Measurements from ENCODE around the gene SNCB. TPM values are rescaled to one million over a fixed set of nuclear protein-coding genes. Genes with fewer than 3 reads are reported as not detected.

Gene SNCB
- total RNA-seq, 1 experiment from 2014 or later, result 6.8 TPM

DNA sequence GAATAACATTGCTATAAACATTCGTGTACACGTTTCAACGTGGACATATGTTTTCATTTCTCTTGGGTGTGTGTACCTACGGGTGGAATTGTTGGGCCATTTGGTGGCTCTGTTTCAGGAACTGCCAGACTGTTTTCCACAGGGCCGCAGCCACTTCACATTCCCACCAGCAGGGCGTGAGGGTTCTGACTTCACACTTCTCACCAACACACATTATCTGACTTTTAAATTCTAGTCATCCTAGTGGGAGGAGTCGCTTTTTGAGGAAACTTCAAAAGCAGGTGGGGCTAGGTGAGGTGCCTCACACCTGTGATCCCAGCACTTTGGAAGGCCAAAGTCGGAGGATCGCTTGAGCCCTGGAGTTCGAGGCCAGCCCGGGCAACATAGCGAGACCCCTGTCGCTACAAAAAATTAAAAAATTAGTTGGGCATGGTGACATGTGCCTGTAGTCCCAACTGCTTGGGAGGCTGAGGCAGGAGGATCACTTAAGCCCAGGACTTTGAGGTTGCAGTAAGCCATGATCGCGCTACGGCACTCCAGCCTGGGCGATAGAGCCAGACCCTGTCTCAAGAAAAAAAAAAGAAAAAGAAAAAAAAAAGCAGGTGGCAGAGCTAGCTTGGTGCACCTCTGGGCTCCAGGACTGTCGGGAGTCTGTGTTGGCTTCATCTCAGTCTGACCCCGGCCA, 45.5 kb upstream of the SNCB start:
- Mint-ChIP-seq H3K9me3 (no peaks in the 10 kb centered on the region), H3K4me1 (peaks cover 37% of the 10 kb centered on the region), H3K36me3 (no peaks in the 10 kb centered on the region), H3K27me3 (ENCODE audit: low read depth) (peaks cover 9% of the 10 kb centered on the region), H3K4me3 (no peak overlapping the region), H3K27ac (peak overlapping the region; percentile 67)
- peak; percentile 72 for DNase-seq (ENCODE audit: low spot score)
- TF ChIP-seq TEAD1 (CRISPR knock-in tag; IDR thresholded peaks at IDR 0.05), result peak; percentile 55; the same call in 1 of the 2 replicates
- TF ChIP-seq, protein P1, sequence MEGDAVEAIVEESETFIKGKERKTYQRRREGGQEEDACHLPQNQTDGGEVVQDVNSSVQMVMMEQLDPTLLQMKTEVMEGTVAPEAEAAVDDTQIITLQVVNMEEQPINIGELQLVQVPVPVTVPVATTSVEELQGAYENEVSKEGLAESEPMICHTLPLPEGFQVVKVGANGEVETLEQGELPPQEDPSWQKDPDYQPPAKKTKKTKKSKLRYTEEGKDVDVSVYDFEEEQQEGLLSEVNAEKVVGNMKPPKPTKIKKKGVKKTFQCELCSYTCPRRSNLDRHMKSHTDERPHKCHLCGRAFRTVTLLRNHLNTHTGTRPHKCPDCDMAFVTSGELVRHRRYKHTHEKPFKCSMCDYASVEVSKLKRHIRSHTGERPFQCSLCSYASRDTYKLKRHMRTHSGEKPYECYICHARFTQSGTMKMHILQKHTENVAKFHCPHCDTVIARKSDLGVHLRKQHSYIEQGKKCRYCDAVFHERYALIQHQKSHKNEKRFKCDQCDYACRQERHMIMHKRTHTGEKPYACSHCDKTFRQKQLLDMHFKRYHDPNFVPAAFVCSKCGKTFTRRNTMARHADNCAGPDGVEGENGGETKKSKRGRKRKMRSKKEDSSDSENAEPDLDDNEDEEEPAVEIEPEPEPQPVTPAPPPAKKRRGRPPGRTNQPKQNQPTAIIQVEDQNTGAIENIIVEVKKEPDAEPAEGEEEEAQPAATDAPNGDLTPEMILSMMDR (IDR thresholded peaks at IDR 0.05), result peak; percentile 51; the same call in 1 of the 2 replicates
- no peak for TF ChIP-seq ZNF263 (CRISPR knock-in tag; IDR thresholded peaks at IDR 0.05; ENCODE audit: low read depth)
- peak; percentile 81; the same call in 1 of the 2 replicates for TF ChIP-seq TEAD4 (CRISPR knock-in tag; IDR thresholded peaks at IDR 0.05)
- TF ChIP-seq NR2C2 (CRISPR knock-in tag; IDR thresholded peaks at IDR 0.05), result no peak
- TF ChIP-seq ZNF121 (CRISPR knock-in tag; IDR thresholded peaks at IDR 0.05), result peak; percentile 92; the same call in 1 of the 2 replicates
- POLR2A ChIA-PET, result interaction anchor here (1.0 kb wide), 1 partner anchor 15 kb away, joined by 3 read pairs; no protein-coding TSS in a partner anchor
- CTCF ChIA-PET, result interaction anchor here (0.7 to 5.4 kb wide), 10 partner anchors 8 to 118 kb away, joined by 3 to 60 read pairs (median 4); no protein-coding TSS in a partner anchor
- ATAC-seq, result peak; percentile 51

DNA sequence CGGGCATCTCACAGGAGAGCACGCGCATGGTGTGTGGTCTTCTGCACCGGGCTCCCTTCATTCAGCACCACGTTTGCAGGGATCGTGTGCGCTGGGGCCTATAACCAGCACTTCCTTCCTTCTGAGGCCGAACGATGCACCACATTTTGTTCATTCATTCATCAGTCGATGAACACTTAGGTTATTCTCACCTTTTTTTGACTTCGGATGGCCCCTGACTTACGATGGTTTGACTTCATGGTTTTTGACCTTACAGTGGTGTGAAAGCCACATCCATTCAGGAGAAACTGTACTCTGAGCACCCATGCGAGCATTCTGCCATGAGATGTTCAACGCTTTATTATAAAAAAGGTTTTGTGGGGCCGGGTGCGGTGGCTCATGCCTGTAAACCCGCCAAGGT, 44.5 kb upstream of the SNCB start:
- ATAC-seq, result no peak
- CTCF ChIA-PET, result interaction anchor here (0.8 to 5.4 kb wide), 5 partner anchors 9 to 27 kb away, joined by 3 to 60 read pairs (median 3); partner anchors contain the start of gene TSPAN17

DNA sequence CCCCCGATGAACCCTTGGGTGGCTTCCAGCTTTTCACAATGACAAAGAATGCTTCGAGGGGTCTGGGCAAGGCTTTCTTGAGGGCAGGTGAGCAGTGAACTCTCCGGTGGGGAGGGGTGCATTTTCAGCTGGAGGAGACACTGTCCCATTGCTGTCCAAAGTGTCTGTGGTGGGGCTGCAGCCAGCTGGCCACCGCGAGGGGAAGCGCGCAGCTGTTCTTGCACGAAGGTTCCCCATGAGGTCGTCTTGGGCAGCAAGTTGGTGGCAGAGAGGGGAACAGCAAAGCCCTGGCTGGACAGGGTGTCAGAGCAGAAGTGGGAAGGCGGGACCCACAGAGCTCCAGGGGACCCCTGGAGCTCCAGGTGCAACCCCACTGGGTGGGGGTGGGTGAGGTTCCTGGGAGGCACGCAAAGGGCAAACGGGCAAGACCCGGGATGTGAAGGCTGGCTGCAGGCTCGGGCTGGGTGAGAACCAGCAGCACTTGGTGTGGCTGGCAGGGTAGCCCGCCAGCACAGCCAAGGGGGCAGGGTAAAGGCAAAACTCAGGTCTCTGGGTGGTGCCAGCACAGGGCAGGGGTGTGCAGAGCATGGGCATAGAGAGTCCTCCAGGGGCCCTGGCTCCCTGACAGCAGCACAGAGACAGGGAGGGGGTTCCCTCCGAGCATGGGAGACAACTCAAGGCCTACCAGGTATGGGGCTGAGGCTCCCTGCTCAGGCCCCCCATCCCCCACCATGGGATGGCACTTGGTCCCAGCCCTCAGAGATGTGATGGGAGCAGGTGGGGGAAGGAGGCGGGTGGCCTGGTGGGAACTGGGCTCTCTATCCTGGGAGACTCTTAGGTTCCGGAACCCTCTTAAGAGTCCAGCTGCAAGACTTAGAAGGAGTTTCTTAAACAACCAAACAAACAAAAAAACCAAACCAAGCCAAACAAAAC, 43.6 kb upstream of the SNCB start:
- Mint-ChIP-seq H3K4me1 (peaks cover 37% of the 10 kb centered on the region), H3K27ac (no peak overlapping the region), H3K4me3 (no peak overlapping the region), H3K9me3 (no peaks in the 10 kb centered on the region), H3K27me3 (ENCODE audit: low read depth) (peaks cover 6% of the 10 kb centered on the region), H3K36me3 (no peaks in the 10 kb centered on the region)
- POLR2A ChIA-PET, result no interaction called here
- CTCF ChIA-PET, result interaction anchor here (0.8 to 5.4 kb wide), 10 partner anchors 10 to 397 kb away, joined by 3 to 60 read pairs (median 3); partner anchors contain the start of gene TSPAN17
- ATAC-seq (no peak), DNase-seq (ENCODE audit: low spot score) (no peak)
- TF ChIP-seq, protein P2, sequence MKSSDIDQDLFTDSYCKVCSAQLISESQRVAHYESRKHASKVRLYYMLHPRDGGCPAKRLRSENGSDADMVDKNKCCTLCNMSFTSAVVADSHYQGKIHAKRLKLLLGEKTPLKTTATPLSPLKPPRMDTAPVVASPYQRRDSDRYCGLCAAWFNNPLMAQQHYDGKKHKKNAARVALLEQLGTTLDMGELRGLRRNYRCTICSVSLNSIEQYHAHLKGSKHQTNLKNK (CRISPR knock-in tag; IDR thresholded peaks at IDR 0.05), result no peak
- TF ChIP-seq FOXJ3 (CRISPR knock-in tag; IDR thresholded peaks at IDR 0.05; ENCODE audit: borderline replicate concordance) (no peak), TEAD1 (CRISPR knock-in tag; IDR thresholded peaks at IDR 0.05) (no peak), ESRRA (CRISPR knock-in tag; IDR thresholded peaks at IDR 0.05; ENCODE audit: borderline replicate concordance) (no peak), FOXP1 (CRISPR knock-in tag; IDR thresholded peaks at IDR 0.05; ENCODE audit: borderline replicate concordance) (no peak), TEAD4 (CRISPR knock-in tag; IDR thresholded peaks at IDR 0.05) (no peak)
- TF ChIP-seq, protein P3, sequence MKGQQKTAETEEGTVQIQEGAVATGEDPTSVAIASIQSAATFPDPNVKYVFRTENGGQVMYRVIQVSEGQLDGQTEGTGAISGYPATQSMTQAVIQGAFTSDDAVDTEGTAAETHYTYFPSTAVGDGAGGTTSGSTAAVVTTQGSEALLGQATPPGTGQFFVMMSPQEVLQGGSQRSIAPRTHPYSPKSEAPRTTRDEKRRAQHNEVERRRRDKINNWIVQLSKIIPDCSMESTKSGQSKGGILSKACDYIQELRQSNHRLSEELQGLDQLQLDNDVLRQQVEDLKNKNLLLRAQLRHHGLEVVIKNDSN (CRISPR knock-in tag; IDR thresholded peaks at IDR 0.05), result no peak
- TF ChIP-seq, protein P4, sequence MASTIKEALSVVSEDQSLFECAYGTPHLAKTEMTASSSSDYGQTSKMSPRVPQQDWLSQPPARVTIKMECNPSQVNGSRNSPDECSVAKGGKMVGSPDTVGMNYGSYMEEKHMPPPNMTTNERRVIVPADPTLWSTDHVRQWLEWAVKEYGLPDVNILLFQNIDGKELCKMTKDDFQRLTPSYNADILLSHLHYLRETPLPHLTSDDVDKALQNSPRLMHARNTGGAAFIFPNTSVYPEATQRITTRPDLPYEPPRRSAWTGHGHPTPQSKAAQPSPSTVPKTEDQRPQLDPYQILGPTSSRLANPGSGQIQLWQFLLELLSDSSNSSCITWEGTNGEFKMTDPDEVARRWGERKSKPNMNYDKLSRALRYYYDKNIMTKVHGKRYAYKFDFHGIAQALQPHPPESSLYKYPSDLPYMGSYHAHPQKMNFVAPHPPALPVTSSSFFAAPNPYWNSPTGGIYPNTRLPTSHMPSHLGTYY (CRISPR knock-in tag; IDR thresholded peaks at IDR 0.05), result no peak

More for the DNA sequence above, 44.5 kb upstream of the SNCB start:
- H3K36me3 Mint-ChIP-seq, result no peaks in the 10 kb centered on the region
- no peak for DNase-seq (ENCODE audit: low spot score)
- H3K4me3 Mint-ChIP-seq, result no peak overlapping the region
- peaks cover 9% of the 10 kb centered on the region for H3K27me3 Mint-ChIP-seq (ENCODE audit: low read depth)
- H3K27ac Mint-ChIP-seq, result no peak overlapping the region
- H3K9me3 Mint-ChIP-seq, result no peaks in the 10 kb centered on the region
- TF ChIP-seq OVOL2 (CRISPR knock-in tag; IDR thresholded peaks at IDR 0.05; ENCODE audit: borderline replicate concordance) (no peak), SOX15 (CRISPR knock-in tag; IDR thresholded peaks at IDR 0.05) (no peak), TCF7 (CRISPR knock-in tag; IDR thresholded peaks at IDR 0.05; ENCODE audit: low read depth) (no peak)
- TF ChIP-seq, protein P5, sequence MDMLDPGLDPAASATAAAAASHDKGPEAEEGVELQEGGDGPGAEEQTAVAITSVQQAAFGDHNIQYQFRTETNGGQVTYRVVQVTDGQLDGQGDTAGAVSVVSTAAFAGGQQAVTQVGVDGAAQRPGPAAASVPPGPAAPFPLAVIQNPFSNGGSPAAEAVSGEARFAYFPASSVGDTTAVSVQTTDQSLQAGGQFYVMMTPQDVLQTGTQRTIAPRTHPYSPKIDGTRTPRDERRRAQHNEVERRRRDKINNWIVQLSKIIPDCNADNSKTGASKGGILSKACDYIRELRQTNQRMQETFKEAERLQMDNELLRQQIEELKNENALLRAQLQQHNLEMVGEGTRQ (CRISPR knock-in tag; IDR thresholded peaks at IDR 0.05), result no peak
- TF ChIP-seq, protein P1 (IDR thresholded peaks at IDR 0.05), result no peak
- TF ChIP-seq, protein P6, sequence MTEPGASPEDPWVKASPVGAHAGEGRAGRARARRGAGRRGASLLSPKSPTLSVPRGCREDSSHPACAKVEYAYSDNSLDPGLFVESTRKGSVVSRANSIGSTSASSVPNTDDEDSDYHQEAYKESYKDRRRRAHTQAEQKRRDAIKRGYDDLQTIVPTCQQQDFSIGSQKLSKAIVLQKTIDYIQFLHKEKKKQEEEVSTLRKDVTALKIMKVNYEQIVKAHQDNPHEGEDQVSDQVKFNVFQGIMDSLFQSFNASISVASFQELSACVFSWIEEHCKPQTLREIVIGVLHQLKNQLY (CRISPR knock-in tag; IDR thresholded peaks at IDR 0.05), result no peak
- H3K4me1 Mint-ChIP-seq, result peaks cover 37% of the 10 kb centered on the region
- POLR2A ChIA-PET, result no interaction called here
